ENCODE measurements around the gene GALNT10. TPM values are rescaled to one million over a fixed set of nuclear protein-coding genes. Genes with fewer than 3 reads are reported as not detected.

GALNT10 gene
- total RNA-seq, 1 donor from 2014 or later = 33.1 TPM

- no peak for DNase-seq (ENCODE audit: low spot score)
These were observed 240.6 kb downstream of the GALNT10 start for GRCh38 chr5:154430961-154431630.

DNA sequence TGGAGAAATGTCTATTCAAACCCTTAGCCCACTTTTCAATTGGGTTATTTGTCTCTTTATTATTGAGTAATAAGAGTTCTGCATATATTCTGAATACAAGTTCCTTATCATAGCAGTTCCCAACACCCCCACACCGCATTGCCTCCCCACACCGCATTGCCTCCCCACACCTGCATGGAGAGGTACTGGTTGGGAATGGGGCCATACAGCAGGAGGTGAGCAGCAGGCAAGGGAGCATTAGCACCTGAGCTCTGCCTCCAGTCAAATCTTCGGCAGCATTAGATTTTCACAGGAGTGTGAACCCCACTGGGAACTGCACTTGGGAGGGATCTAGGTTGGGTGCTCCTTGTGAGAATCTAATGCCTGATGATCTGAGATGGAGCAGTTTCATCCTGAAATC lies 244.7 kb downstream of the GALNT10 start:
- no peak for DNase-seq (ENCODE audit: low spot score)

DNA sequence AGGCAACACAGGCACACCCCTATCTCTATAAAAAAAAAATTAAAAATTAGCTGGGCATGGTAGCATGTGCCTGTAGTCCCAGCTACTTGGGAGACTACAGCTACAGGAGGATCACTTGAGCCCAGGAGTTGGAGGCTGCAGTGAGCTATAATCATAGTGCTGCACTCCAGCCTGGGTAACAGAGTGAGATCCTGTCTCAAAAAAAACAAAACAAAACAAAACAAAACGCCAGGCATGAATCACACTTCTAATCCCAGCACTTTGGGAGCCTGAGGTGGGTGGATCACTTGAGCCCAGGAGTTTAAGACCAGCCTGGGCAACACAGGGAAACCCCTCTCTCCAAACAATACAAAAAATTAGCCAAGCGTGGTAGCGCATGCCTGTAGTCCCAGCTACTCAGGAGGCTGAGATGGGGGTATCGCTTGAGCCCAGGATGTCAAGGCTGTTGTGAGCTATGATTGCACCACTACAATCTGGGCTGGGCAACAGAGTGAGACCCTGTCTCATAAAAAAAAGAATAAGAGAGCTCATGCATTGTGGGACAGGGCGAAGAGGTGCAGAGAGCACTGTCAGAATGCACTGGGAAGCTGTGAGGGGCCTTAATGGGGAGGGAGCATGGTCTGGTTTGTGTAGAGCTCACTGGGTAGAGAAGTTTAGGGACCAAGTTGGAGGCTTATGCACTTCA lies 246.9 kb downstream of the GALNT10 start:
- DNase-seq (ENCODE audit: low spot score) = no peak

GRCh38 chr5:154440540-154440939 lies 250.0 kb downstream of the GALNT10 start:
- DNase-seq (ENCODE audit: low spot score) = no peak

DNA sequence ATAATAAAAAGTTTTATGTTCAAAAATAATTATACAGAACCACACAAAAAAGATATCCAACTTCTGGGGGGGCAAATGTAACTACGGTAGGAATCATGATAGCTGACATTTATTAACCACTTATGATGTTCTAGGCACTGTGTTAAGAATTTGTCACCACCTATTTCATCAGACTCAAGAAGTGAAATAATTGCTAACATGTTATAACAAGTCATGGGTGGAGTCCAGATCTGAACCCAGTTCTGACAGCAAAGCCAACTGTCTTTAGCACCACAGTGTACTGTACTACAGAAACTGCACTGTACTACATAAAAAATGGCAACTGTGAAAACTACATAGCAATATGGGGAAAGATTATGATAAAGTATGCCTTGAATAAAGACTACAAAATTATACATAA lies 252.3 kb downstream of the GALNT10 start:
- DNase-seq (ENCODE audit: low spot score) = no peak

GRCh38 chr5:154444556-154445421 lies 254.3 kb downstream of the GALNT10 start:
- DNase-seq (ENCODE audit: low spot score) = no peak

GRCh38 chr5:154445422-154446194 lies 255.1 kb downstream of the GALNT10 start, which contains the start of gene SAP30L:
SAP30L (plus strand) TSS chr5:154445997; CDS start chr5:154446605, 608 bp downstream.
- peak; percentile 99 for DNase-seq (ENCODE audit: low spot score)

GRCh38 chr5:154446195-154447088 lies 255.9 kb downstream of the GALNT10 start:
- peak; percentile 91 for DNase-seq (ENCODE audit: low spot score)

GRCh38 chr5:154447089-154447725 lies 256.7 kb downstream of the GALNT10 start:
- DNase-seq (ENCODE audit: low spot score) = no peak

GRCh38 chr5:154449786-154450185 lies 259.3 kb downstream of the GALNT10 start:
- DNase-seq (ENCODE audit: low spot score) = no peak

DNA sequence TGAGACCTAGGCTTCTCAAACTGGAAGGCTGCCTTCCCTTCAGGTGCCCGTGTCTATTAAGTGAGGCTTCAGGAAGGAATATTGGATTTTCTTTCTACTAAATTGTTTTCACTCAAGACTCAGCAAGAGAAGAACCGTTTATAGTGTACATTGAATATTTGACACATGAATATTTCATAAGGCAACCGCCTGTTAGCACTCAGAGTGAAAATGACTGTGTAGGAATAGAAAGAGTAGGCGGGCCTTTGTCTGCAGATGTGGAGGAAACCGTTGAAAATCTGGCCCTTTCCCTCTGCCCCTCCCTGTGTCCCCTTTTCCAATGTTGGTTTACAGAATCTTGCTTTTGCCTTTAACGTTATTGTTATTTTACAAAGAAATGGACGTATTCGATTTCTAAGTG lies 261.4 kb downstream of the GALNT10 start:
- DNase-seq (ENCODE audit: low spot score) = no peak

DNA sequence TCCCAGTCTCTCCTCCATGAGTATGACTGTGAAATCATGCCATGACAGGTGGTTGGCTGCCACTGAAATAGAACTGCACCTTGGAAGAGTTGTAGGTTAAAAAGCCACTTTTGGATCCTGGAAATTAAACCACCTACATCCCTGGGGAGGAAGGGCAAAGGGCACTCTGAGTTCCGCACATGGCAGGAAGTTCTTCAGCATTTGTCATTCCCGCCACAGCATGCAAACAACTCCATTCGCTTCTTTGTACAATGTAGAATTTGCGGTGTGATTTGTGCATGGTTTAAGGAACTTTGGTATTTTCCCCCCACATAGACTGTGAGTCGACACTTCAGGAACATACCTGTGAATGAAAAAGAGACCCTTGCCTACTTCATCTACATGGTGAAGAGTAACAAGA lies 265.1 kb downstream of the GALNT10 start:
- DNase-seq (ENCODE audit: low spot score) = no peak

DNA sequence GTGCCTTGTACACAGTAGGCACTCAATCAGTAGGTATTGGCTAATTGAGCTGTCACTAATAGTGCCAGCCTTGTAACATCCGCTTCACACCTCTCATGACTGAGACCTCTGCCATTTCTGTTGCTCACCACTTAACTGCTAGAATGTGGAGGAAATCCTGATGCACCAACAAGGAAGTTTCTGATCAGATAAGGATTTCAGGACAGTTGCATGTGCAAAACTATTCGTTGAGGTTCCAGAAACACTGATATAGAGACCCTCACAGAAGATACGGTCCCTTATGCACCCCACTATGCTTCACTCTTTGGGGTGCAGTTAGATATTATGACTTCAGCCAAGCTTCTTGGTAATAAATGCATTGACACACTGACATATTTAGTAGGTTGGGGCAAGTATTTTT lies 266.0 kb downstream of the GALNT10 start:
- no peak for DNase-seq (ENCODE audit: low spot score)

DNA sequence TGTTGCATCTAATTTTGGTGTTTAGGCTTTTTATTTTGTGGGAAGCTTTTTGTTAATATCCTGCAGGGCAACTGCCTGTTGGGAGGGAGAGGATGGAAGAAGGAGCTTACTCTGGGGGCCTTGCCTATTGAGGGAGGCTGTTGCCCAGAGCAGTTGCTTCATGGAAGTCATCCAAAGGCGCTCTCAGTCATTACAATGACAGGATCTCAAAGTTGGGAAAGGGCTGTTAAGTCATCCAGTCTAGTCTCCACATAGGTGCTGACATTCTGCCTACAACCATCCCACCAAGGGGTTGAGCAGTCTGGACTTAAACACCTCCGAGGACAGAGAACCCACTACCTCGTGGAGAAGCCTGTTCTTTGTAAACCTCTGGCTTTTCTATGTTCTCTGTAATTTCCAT lies 268.5 kb downstream of the GALNT10 start:
- no peak for DNase-seq (ENCODE audit: low spot score)

DNA sequence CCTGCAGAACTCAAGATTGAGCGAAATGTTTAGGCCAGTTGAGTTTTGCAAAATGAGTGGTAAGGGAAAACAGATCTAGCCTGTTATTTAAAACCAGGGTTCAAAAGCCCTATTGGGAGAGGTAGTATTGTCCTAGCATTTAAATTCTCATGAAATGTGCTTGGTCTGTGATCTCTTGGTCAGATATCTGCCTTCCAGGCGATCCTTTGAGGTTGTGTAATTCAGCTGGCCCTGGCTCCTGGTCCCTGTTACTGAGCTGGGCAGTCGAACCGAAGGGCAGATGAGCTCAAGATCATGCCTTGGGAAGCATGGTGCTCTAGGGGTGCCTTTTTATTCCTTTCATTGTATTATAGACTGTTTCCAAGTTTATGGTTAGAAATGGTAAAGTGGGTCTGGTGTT lies 269.6 kb downstream of the GALNT10 start:
- DNase-seq (ENCODE audit: low spot score) = no peak

GRCh38 chr5:154461531-154461930 lies 271.0 kb downstream of the GALNT10 start:
- no peak for DNase-seq (ENCODE audit: low spot score)

- DNase-seq (ENCODE audit: low spot score) = no peak
These were observed 273.9 kb downstream of the GALNT10 start for GRCh38 chr5:154464438-154464837.

DNA sequence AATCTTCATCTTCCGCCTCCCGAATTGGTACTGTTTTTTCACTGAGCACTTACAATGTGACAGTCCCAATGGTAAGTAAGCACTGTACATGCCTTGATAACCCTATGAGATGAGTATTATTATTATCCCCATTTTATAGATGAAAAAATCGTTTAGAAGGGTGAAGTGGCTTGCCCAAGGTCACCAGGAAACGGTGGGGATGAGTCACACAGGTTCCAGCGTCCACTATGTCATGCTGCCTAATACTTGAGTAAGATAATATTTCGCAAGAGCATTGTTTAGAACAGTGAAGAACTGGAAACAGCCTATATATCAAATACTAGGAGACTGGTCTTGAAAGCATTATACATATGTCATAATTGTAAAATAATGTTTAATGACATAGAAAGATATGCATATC lies 274.6 kb downstream of the GALNT10 start:
- no peak for DNase-seq (ENCODE audit: low spot score)

GRCh38 chr5:154466147-154466546 lies 275.6 kb downstream of the GALNT10 start:
- DNase-seq (ENCODE audit: low spot score) = no peak

GRCh38 chr5:154466671-154467070 lies 276.1 kb downstream of the GALNT10 start:
- DNase-seq (ENCODE audit: low spot score) = no peak

Measured in mesenteric fat pad (tissue), 1 donor.